DOHH2 (cell line): ENCODE data around the gene RBL2.
"Not testable (repeated sequence)": the region's sequence is repeated elsewhere in the genome, so short reads cannot be mapped to it uniquely, and the experiment has no call there.

Source experiments
- CTCF ChIP-seq: fragments of 200-600 bp; sonication (generic); IDR thresholded peaks from one replicate; pipeline ENCODE4 v1.5.1; 2014; ENCODE audit warnings: antibody characterized with exemption, mild to moderate bottlenecking, low read depth, low read length; ENCODE audit not compliant: poor library complexity, severe bottlenecking
- EZH2phosphoT487 ChIP-seq: fragments of 200-600 bp; sonication (generic); IDR thresholded peaks from 2 replicates; pipeline ENCODE4 v1.6.1; 2017; ENCODE audit warnings: borderline replicate concordance, mild to moderate bottlenecking, antibody characterized with exemption, low read length, moderate library complexity, mixed read lengths

GRCh38 chr16:53423968-53424367 is 10.3 kb upstream of the RBL2 start:
- TF ChIP-seq CTCF, EZH2phosphoT487: not testable (repeated sequence)
